Measurements from ENCODE around the gene IRGQ.
"Not testable (repeated sequence)": the region's sequence is repeated elsewhere in the genome, so short reads cannot be mapped to it uniquely, and the experiment has no call there.

Gene IRGQ

GRCh38 chr19:43607238-43608205 is 11.6 kb upstream of the IRGQ start:
- Mint-ChIP-seq H3K27me3 (ENCODE audit: low read depth) (no peaks in the 10 kb centered on the region), H3K9me3 (no peaks in the 10 kb centered on the region), H3K4me3 (peak overlapping the region in 1 of 3 experiments; percentile 1), H3K4me1 (peaks cover 7% of the 10 kb centered on the region), H3K27ac (peak overlapping the region; percentile 13 to 64 (median 43)), H3K36me3 (ENCODE audit: low read depth) (peaks cover 44% of the 10 kb centered on the region)
- no peak for TF ChIP-seq CTCF (IDR thresholded peaks at IDR 0.05; ENCODE audit: unreplicated experiment in 3 of 3)

- H3K9me3 Mint-ChIP-seq = no peaks in the 10 kb centered on the region
- H3K36me3 Mint-ChIP-seq (ENCODE audit: low read depth) = peaks cover 36% of the 10 kb centered on the region
- H3K4me1 Mint-ChIP-seq = peaks cover 7% of the 10 kb centered on the region
- H3K27me3 Mint-ChIP-seq (ENCODE audit: low read depth) = no peaks in the 10 kb centered on the region
- TF ChIP-seq CTCF (IDR thresholded peaks at IDR 0.05; ENCODE audit: unreplicated experiment in 3 of 3) = no peak
- peak overlapping the region in 1 of 3 experiments; percentile 38 for H3K4me3 Mint-ChIP-seq
- peak overlapping the region; percentile 13 to 43 (median 43) for H3K27ac Mint-ChIP-seq
These were observed 10.8 kb upstream of the IRGQ start for GRCh38 chr19:43606569-43607229.

- Mint-ChIP-seq H3K36me3 (ENCODE audit: low read depth) (peaks cover 40% of the 10 kb centered on the region), H3K4me3 (no peak overlapping the region), H3K4me1 (peaks cover 7% of the 10 kb centered on the region), H3K9me3 (no peaks in the 10 kb centered on the region), H3K27me3 (ENCODE audit: low read depth) (no peaks in the 10 kb centered on the region), H3K27ac (no peak overlapping the region)
- TF ChIP-seq CTCF (IDR thresholded peaks at IDR 0.05; ENCODE audit: unreplicated experiment in 3 of 3) = no peak
These were observed 10.1 kb upstream of the IRGQ start for GRCh38 chr19:43605875-43606568.

GRCh38 chr19:43600326-43600725 is 4.4 kb upstream of the IRGQ start:
- not testable (repeated sequence) for H3K9me3 Mint-ChIP-seq; H3K27me3 Mint-ChIP-seq (ENCODE audit: low read depth); H3K27ac Mint-ChIP-seq; H3K4me3 Mint-ChIP-seq
- H3K4me1 Mint-ChIP-seq = peaks cover 26% of the 10 kb centered on the region
- H3K36me3 Mint-ChIP-seq (ENCODE audit: low read depth) = peaks cover 20% of the 10 kb centered on the region

GRCh38 chr19:43599635-43600295 is 3.8 kb upstream of the IRGQ start:
- TF ChIP-seq CTCF (IDR thresholded peaks at IDR 0.05; ENCODE audit: unreplicated experiment in 3 of 3) = no peak
- Mint-ChIP-seq H3K27ac (no peak overlapping the region), H3K27me3 (ENCODE audit: low read depth) (no peaks in the 10 kb centered on the region), H3K4me1 (peaks cover 26% of the 10 kb centered on the region), H3K9me3 (no peaks in the 10 kb centered on the region), H3K36me3 (ENCODE audit: low read depth) (peaks cover 16% of the 10 kb centered on the region), H3K4me3 (no peak overlapping the region)
